ENCODE data around the gene INS. TPM values are rescaled to one million over a fixed set of nuclear protein-coding genes. Genes with fewer than 3 reads are reported as not detected.
A peak's percentile ranks its signal among the peaks of the same experiment; 100 is the strongest.

The INS gene
- total and polyA plus RNA-seq, 2 donors = 0.42 to 2.4 TPM

GRCh38 chr11:2138068-2138430 is 23.0 kb downstream of the INS start:
- Histone ChIP-seq H3K9me3 (ENCODE audit: control insufficient read depth in 2 of 2, insufficient read depth in 1 of 2, low read length in 1 of 2) (no peaks in the 10 kb centered on the region), H3K4me3 (ENCODE audit: low read length in 2 of 2) (peak overlapping the region in 1 of 2 donors; percentile 18), H3K27ac (ENCODE audit: low read depth in 1 of 2, low read length in 1 of 2) (no peak overlapping the region), H3K36me3 (ENCODE audit: control insufficient read depth in 2 of 2, insufficient read depth in 2 of 2, low read length in 1 of 2) (no peaks in the 10 kb centered on the region), H3K4me1 (ENCODE audit: control insufficient read depth in 2 of 2, insufficient read depth in 2 of 2, low read length in 2 of 2) (no peaks in the 10 kb centered on the region), H3K27me3 (ENCODE audit: control insufficient read depth in 2 of 2, insufficient read depth in 1 of 2, low read length in 1 of 2) (peaks cover 81 to 96% of the 10 kb centered on the region in 2 donors)
- WGBS = 3% methylated on average over 44 of the region's 44 CpGs
- DNase-seq (ENCODE audit: low read depth in 6 of 9, low spot score in 9 of 9) = no peak

- H3K27me3 ChIP-seq (ENCODE audit: control insufficient read depth in 2 of 2, insufficient read depth in 1 of 2, low read length in 1 of 2) = peaks cover 75 to 96% of the 10 kb centered on the region in 2 donors
- H3K27ac ChIP-seq (ENCODE audit: low read depth in 1 of 2, low read length in 1 of 2) = no peak overlapping the region
- peak overlapping the region in 1 of 2 donors; percentile 18 for H3K4me3 ChIP-seq (ENCODE audit: low read length in 2 of 2)
These were observed 23.6 kb downstream of the INS start for GRCh38 chr11:2137202-2138067.

GRCh38 chr11:2136952-2137201 is 24.1 kb downstream of the INS start:
- Histone ChIP-seq H3K27me3 (ENCODE audit: control insufficient read depth in 2 of 2, insufficient read depth in 1 of 2, low read length in 1 of 2) (peaks cover 71 to 94% of the 10 kb centered on the region in 2 donors), H3K9me3 (ENCODE audit: control insufficient read depth in 2 of 2, insufficient read depth in 1 of 2, low read length in 1 of 2) (no peaks in the 10 kb centered on the region), H3K4me3 (ENCODE audit: low read length in 2 of 2) (no peak overlapping the region), H3K27ac (ENCODE audit: low read depth in 1 of 2, low read length in 1 of 2) (no peak overlapping the region), H3K36me3 (ENCODE audit: control insufficient read depth in 2 of 2, insufficient read depth in 2 of 2, low read length in 1 of 2) (no peaks in the 10 kb centered on the region), H3K4me1 (ENCODE audit: control insufficient read depth in 2 of 2, insufficient read depth in 2 of 2, low read length in 2 of 2) (no peaks in the 10 kb centered on the region)
- no peak for DNase-seq (ENCODE audit: low read depth in 6 of 9, low spot score in 9 of 9)
- 15% methylated on average over 8 of the region's 8 CpGs for WGBS

More at GRCh38 chr11:2137202-2138067, 23.6 kb downstream of the INS start:
- WGBS = 3% methylated on average over 50 of the region's 50 CpGs
- DNase-seq (ENCODE audit: low read depth in 6 of 9, low spot score in 9 of 9) = no peak
- Histone ChIP-seq H3K4me1 (ENCODE audit: control insufficient read depth in 2 of 2, insufficient read depth in 2 of 2, low read length in 2 of 2) (no peaks in the 10 kb centered on the region), H3K9me3 (ENCODE audit: control insufficient read depth in 2 of 2, insufficient read depth in 1 of 2, low read length in 1 of 2) (no peaks in the 10 kb centered on the region), H3K36me3 (ENCODE audit: control insufficient read depth in 2 of 2, insufficient read depth in 2 of 2, low read length in 1 of 2) (no peaks in the 10 kb centered on the region)

- DNase-seq (ENCODE audit: low read depth in 6 of 9, low spot score in 9 of 9) = no peak
- Histone ChIP-seq H3K4me1 (ENCODE audit: control insufficient read depth in 2 of 2, insufficient read depth in 2 of 2, low read length in 2 of 2) (no peaks in the 10 kb centered on the region), H3K27ac (ENCODE audit: low read depth in 1 of 2, low read length in 1 of 2) (no peak overlapping the region), H3K9me3 (ENCODE audit: control insufficient read depth in 2 of 2, insufficient read depth in 1 of 2, low read length in 1 of 2) (no peaks in the 10 kb centered on the region), H3K4me3 (ENCODE audit: low read length in 2 of 2) (peak overlapping the region in 1 of 2 donors; percentile 10), H3K27me3 (ENCODE audit: control insufficient read depth in 2 of 2, insufficient read depth in 1 of 2, low read length in 1 of 2) (peaks cover 66 to 93% of the 10 kb centered on the region in 2 donors), H3K36me3 (ENCODE audit: control insufficient read depth in 2 of 2, insufficient read depth in 2 of 2, low read length in 1 of 2) (no peaks in the 10 kb centered on the region)
- whole genome bisulfite sequencing = 47% methylated on average over 24 of the region's 24 CpGs
These were observed 24.6 kb downstream of the INS start for GRCh38 chr11:2136209-2136951.

- Histone ChIP-seq H3K4me3 (ENCODE audit: low read length in 2 of 2) (peak overlapping the region in 1 of 2 donors; percentile 10), H3K36me3 (ENCODE audit: control insufficient read depth in 2 of 2, insufficient read depth in 2 of 2, low read length in 1 of 2) (no peaks in the 10 kb centered on the region), H3K27ac (ENCODE audit: low read depth in 1 of 2, low read length in 1 of 2) (no peak overlapping the region), H3K9me3 (ENCODE audit: control insufficient read depth in 2 of 2, insufficient read depth in 1 of 2, low read length in 1 of 2) (no peaks in the 10 kb centered on the region), H3K27me3 (ENCODE audit: control insufficient read depth in 2 of 2, insufficient read depth in 1 of 2, low read length in 1 of 2) (peaks cover 59 to 91% of the 10 kb centered on the region in 2 donors), H3K4me1 (ENCODE audit: control insufficient read depth in 2 of 2, insufficient read depth in 2 of 2, low read length in 2 of 2) (no peaks in the 10 kb centered on the region)
- 93% methylated on average over 14 of the region's 14 CpGs for WGBS
- DNase-seq (ENCODE audit: low read depth in 6 of 9, low spot score in 9 of 9) = no peak
These were observed 25.3 kb downstream of the INS start for GRCh38 chr11:2135648-2136201.

GRCh38 chr11:2135018-2135569 is 25.9 kb downstream of the INS start:
- DNase-seq (ENCODE audit: low read depth in 6 of 9, low spot score in 9 of 9) = no peak
- Histone ChIP-seq H3K36me3 (ENCODE audit: control insufficient read depth in 2 of 2, insufficient read depth in 2 of 2, low read length in 1 of 2) (no peaks in the 10 kb centered on the region), H3K27ac (ENCODE audit: low read depth in 1 of 2, low read length in 1 of 2) (no peak overlapping the region), H3K9me3 (ENCODE audit: control insufficient read depth in 2 of 2, insufficient read depth in 1 of 2, low read length in 1 of 2) (no peaks in the 10 kb centered on the region), H3K4me3 (ENCODE audit: low read length in 2 of 2) (no peak overlapping the region), H3K4me1 (ENCODE audit: control insufficient read depth in 2 of 2, insufficient read depth in 2 of 2, low read length in 2 of 2) (no peaks in the 10 kb centered on the region), H3K27me3 (ENCODE audit: control insufficient read depth in 2 of 2, insufficient read depth in 1 of 2, low read length in 1 of 2) (peaks cover 53 to 86% of the 10 kb centered on the region in 2 donors)
- WGBS = 94% methylated on average over 26 of the region's 26 CpGs

GRCh38 chr11:2134022-2135010 is 26.7 kb downstream of the INS start:
- peaks cover 45 to 79% of the 10 kb centered on the region in 2 donors for H3K27me3 ChIP-seq (ENCODE audit: control insufficient read depth in 2 of 2, insufficient read depth in 1 of 2, low read length in 1 of 2)

GRCh38 chr11:2133241-2134021 is 27.6 kb downstream of the INS start:
- H3K36me3 ChIP-seq (ENCODE audit: control insufficient read depth in 2 of 2, insufficient read depth in 2 of 2, low read length in 1 of 2) = no peaks in the 10 kb centered on the region
- H3K4me1 ChIP-seq (ENCODE audit: control insufficient read depth in 2 of 2, insufficient read depth in 2 of 2, low read length in 2 of 2) = no peaks in the 10 kb centered on the region
- DNase-seq (ENCODE audit: low read depth in 6 of 9, low spot score in 9 of 9) = no peak
- no peak overlapping the region for H3K27ac ChIP-seq (ENCODE audit: low read depth in 1 of 2, low read length in 1 of 2)
- no peak overlapping the region for H3K4me3 ChIP-seq (ENCODE audit: low read length in 2 of 2)
- H3K9me3 ChIP-seq (ENCODE audit: control insufficient read depth in 2 of 2, insufficient read depth in 1 of 2, low read length in 1 of 2) = no peaks in the 10 kb centered on the region
- peaks cover 36 to 73% of the 10 kb centered on the region in 2 donors for H3K27me3 ChIP-seq (ENCODE audit: control insufficient read depth in 2 of 2, insufficient read depth in 1 of 2, low read length in 1 of 2)
- 68% methylated on average over 33 of the region's 33 CpGs for WGBS

More at GRCh38 chr11:2134022-2135010, 26.7 kb downstream of the INS start:
- WGBS = 89% methylated on average over 19 of the region's 19 CpGs
- Histone ChIP-seq H3K4me3 (ENCODE audit: low read length in 2 of 2) (no peak overlapping the region), H3K9me3 (ENCODE audit: control insufficient read depth in 2 of 2, insufficient read depth in 1 of 2, low read length in 1 of 2) (no peaks in the 10 kb centered on the region), H3K36me3 (ENCODE audit: control insufficient read depth in 2 of 2, insufficient read depth in 2 of 2, low read length in 1 of 2) (no peaks in the 10 kb centered on the region), H3K27ac (ENCODE audit: low read depth in 1 of 2, low read length in 1 of 2) (no peak overlapping the region), H3K4me1 (ENCODE audit: control insufficient read depth in 2 of 2, insufficient read depth in 2 of 2, low read length in 2 of 2) (no peaks in the 10 kb centered on the region)
- no peak for DNase-seq (ENCODE audit: low read depth in 6 of 9, low spot score in 9 of 9)

Data from thymus (tissue), 11 donors.